Body of pancreas (tissue), 4 donors: ENCODE data around the gene ZC3H7A.

Experiments used
- CTCF ChIP-seq, 7 experiments: fragments of 450-650 bp in 4 of 7; fragments of 200-600 bp in 3 of 7; sonication (generic) in 3 of 7; IDR thresholded peaks; one replicate each; pipeline ENCODE4 v1.5.1; 2016 to 2019; ENCODE audit warnings: antibody characterized with exemption in 7 of 7
- POLR2A ChIP-seq, 3 donors: fragments of 450-650 bp; IDR thresholded peaks; one replicate each; pipeline ENCODE4 v1.6.1; 2016; ENCODE audit warnings: antibody characterized with exemption in 3 of 3, mild to moderate bottlenecking in 2 of 3

GRCh38 chr16:11706180-11706742, 90.8 kb downstream of the ZC3H7A start:
- TF ChIP-seq CTCF (IDR thresholded peaks at IDR 0.05), result no peak
- no peak for TF ChIP-seq POLR2A (IDR thresholded peaks at IDR 0.05)
